Trophoblast cell (in vitro differentiated cells and primary cell): ENCODE data around the gene SPATA24.

ENCODE experiments used
- DNase-seq, 2 donors: peaks; one replicate each; pipeline ENCODE4 v3.0.0-alpha.2; 2016
- H2AFZ ChIP-seq: 2 replicates; pipeline ENCODE4 v1.6.1; 2013; ENCODE audit warnings: low read length, moderate library complexity, mild to moderate bottlenecking; ENCODE audit not compliant: insufficient read depth, poor library complexity
- H2AK5ac ChIP-seq: 2 replicates; pipeline ENCODE4 v1.6.1; 2013; ENCODE audit warnings: mild to moderate bottlenecking, low read length
- H2BK120ac ChIP-seq: 2 replicates; pipeline ENCODE4 v1.6.1; 2013; ENCODE audit warnings: low read length, mild to moderate bottlenecking, moderate library complexity; ENCODE audit not compliant: insufficient read depth, poor library complexity
- H2BK12ac ChIP-seq: 2 replicates; pipeline ENCODE4 v1.6.1; 2013; ENCODE audit warnings: mild to moderate bottlenecking, low read length, moderate library complexity
- H2BK5ac ChIP-seq: 2 replicates; pipeline ENCODE4 v1.6.1; 2013; ENCODE audit warnings: low read length, low read depth, moderate library complexity, mild to moderate bottlenecking; ENCODE audit not compliant: poor library complexity
- H3K14ac ChIP-seq: 2 replicates; pipeline ENCODE4 v1.6.1; 2013; ENCODE audit warnings: mild to moderate bottlenecking, low read length
- H3K18ac ChIP-seq: 2 replicates; pipeline ENCODE4 v1.6.1; 2013; ENCODE audit warnings: mild to moderate bottlenecking, low read length
- H3K23ac ChIP-seq: 2 replicates; pipeline ENCODE4 v1.6.1; 2013; ENCODE audit warnings: low read length
- H3K27ac ChIP-seq: 2 replicates; pipeline ENCODE4 v1.5.1; 2013; ENCODE audit warnings: low read depth, mild to moderate bottlenecking, inconsistent platforms, low read length, moderate library complexity
- H3K27me3 ChIP-seq: 2 replicates; pipeline ENCODE4 v1.6.1; 2013; ENCODE audit warnings: inconsistent platforms, mild to moderate bottlenecking, low read length, moderate library complexity; ENCODE audit not compliant: insufficient read depth
- H3K36me3 ChIP-seq, 2 experiments: 1 replicate in 1 of 2; 2 replicates in 1 of 2; pipeline ENCODE4 v1.6.1; 2013; ENCODE audit warnings: low read length in 2 of 2, mild to moderate bottlenecking in 2 of 2, moderate library complexity in 1 of 2; ENCODE audit not compliant: insufficient read depth in 2 of 2, control insufficient read depth in 1 of 2
- H3K4ac ChIP-seq: 2 replicates; pipeline ENCODE4 v1.6.1; 2013; ENCODE audit warnings: low read depth, mild to moderate bottlenecking, low read length, moderate library complexity
- H3K4me1 ChIP-seq, 2 experiments: 1 replicate in 1 of 2; 2 replicates in 1 of 2; pipeline ENCODE4 v1.6.1; 2013; ENCODE audit warnings: low read length in 2 of 2, mild to moderate bottlenecking in 2 of 2, moderate library complexity in 1 of 2; ENCODE audit not compliant: insufficient read depth in 2 of 2, control insufficient read depth in 1 of 2
- H3K4me2 ChIP-seq: 2 replicates; pipeline ENCODE4 v1.6.1; 2013; ENCODE audit warnings: inconsistent platforms, mild to moderate bottlenecking, low read length, moderate library complexity
- H3K4me3 ChIP-seq: 2 replicates; pipeline ENCODE4 v1.5.1; 2013; ENCODE audit warnings: mild to moderate bottlenecking, low read depth, low read length, inconsistent platforms
- H3K79me1 ChIP-seq: one replicate; pipeline ENCODE4 v1.6.1; 2013; ENCODE audit warnings: low read length
- H3K79me2 ChIP-seq: 2 replicates; pipeline ENCODE4 v1.6.1; 2013; ENCODE audit warnings: low read length, mild to moderate bottlenecking; ENCODE audit not compliant: control insufficient read depth, insufficient read depth, poor library complexity
- H3K9ac ChIP-seq: 2 replicates; pipeline ENCODE4 v1.6.1; 2013; ENCODE audit warnings: mild to moderate bottlenecking, low read length
- H3K9me3 ChIP-seq: 2 replicates; pipeline ENCODE4 v1.6.1; 2013; ENCODE audit warnings: low read depth, mild to moderate bottlenecking, control low read depth, inconsistent platforms, low read length; ENCODE audit not compliant: insufficient read depth
- H4K12ac ChIP-seq: 2 replicates; pipeline ENCODE4 v1.6.1; 2013; ENCODE audit warnings: low read depth, mild to moderate bottlenecking, low read length, moderate library complexity
- H4K8ac ChIP-seq: 2 replicates; pipeline ENCODE4 v1.6.1; 2013; ENCODE audit warnings: low read depth, mild to moderate bottlenecking, low read length, moderate library complexity
- H4K91ac ChIP-seq: one replicate; pipeline ENCODE4 v1.6.1; 2013; ENCODE audit warnings: low read depth, mild to moderate bottlenecking, low read length, moderate library complexity
- WGBS: extraction: QIAGEN DNeasy Blood & Tissue Kit; methylation state at CpG from one replicate; pipeline ENCODE4 v1.1.7; 2013; ENCODE audit warnings: missing lambda C conversion rate; ENCODE audit not compliant: insufficient read length, insufficient coverage; ENCODE audit errors: extremely low coverage; 5-methylcytosine and 5-hydroxymethylcytosine counted together

SPATA24 gene

DNA sequence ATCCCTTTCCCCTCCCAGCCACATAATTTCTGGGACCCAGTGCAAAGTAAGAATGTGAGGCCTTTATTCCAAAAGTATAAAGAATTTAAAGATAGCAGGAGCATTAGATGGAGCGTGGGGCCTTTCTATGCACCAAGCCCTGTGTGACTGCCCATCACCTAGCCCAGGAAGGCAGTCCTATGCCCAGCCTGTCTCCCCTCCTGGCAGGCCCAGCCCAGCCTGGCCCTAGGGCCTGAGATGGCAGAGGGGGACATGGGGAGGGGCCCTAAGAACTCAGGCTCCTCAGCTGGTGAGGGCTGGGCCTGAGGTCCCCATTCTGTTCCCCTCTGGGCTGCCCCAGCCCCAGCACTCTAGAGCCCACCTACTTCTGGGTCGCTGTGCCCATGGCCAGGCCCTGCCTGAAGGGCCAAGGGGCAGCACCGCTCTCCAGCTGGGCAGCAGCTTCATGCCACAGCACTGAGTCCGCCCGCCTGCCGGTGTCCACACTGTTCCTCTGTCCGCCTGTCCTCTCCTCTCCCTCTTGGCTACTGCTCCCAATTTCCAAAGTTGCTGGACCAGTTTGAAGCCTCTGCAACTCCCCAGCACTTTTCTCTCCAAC, 19.8 kb downstream of the SPATA24 start:
- no peaks in the 10 kb centered on the region for H3K36me3 ChIP-seq
- DNase-seq = peak in 1 of 2 donors; percentile 22
- no CpG with 5 or more reads among the region's 7 CpGs for WGBS

DNA sequence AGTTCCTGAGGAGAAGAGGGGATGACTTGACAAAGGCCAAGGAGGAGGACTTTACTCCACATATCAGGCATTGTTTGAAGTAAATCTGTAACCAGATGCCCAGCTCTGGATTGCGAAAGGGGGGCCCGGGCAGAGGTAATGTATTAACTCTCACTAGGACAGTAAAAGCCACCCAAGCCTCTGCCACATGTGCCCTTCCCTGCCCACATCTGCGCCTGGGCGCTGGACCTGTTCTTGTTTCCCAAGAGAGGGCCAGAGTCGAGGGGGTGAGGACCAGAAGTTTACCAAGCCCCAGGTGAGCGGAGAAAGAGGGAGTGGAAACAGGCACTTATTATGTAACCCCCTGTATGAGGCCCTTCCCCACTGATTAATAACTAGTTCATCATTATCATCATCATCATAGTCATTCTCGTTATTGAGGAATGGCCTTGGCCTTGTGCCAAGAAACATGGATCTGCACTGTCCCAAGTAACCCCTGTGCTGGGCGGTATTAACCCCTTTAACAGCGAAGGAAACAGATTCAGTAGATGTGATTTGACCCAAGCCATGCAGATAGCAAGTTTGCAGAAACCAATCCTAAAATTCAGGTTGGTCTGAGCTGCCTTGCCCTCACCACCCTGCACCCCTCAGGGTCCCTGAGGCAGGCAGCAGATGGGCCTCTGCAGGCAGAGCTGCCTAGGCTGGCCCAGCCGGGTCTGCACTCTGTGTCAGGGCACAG, 20.5 kb downstream of the SPATA24 start, which contains the start of gene SLC23A1:
Gene SLC23A1, minus strand, starts transcription at position 23 of the 718 bp plus-strand sequence. CDS start 44 bp downstream, outside the sequence.
- Histone ChIP-seq H3K23ac (no peak within 1 kb of the TSS), H2BK5ac (no peak within 1 kb of the TSS), H4K8ac (no peak within 1 kb of the TSS), H3K79me1 (peaks cover 5% of the 10 kb centered on the region), H3K79me2 (no peaks in the 10 kb centered on the region), H3K4me3 (no peak within 1 kb of the TSS), H3K4me1 (peaks cover 5 to 17% of the 10 kb centered on the region in 2 experiments), H4K91ac (peak within 1 kb of the TSS; percentile 33), H3K14ac (no peak within 1 kb of the TSS), H2BK12ac (no peak within 1 kb of the TSS), H3K27me3 (no peaks in the 10 kb centered on the region), H3K27ac (no peak within 1 kb of the TSS), H4K12ac (no peak within 1 kb of the TSS), H3K4ac (no peak within 1 kb of the TSS), H2AK5ac (no peak within 1 kb of the TSS), H3K9ac (no peak within 1 kb of the TSS), H2BK120ac (no peak within 1 kb of the TSS), H3K9me3 (no peaks in the 10 kb centered on the region), H3K18ac (no peak within 1 kb of the TSS), H3K36me3 (no peaks in the 10 kb centered on the region), H2AFZ (no peak within 1 kb of the TSS), H3K4me2 (no peak within 1 kb of the TSS)
- peak in 1 of 2 donors; percentile 29 for DNase-seq
- WGBS = no CpG with 5 or more reads among the region's 10 CpGs

More for the DNA sequence above, 19.8 kb downstream of the SPATA24 start:
- Histone ChIP-seq H3K4me3 (no peak overlapping the region), H3K79me2 (no peaks in the 10 kb centered on the region), H3K14ac (no peak overlapping the region), H2BK12ac (no peak overlapping the region), H3K27ac (no peak overlapping the region), H2BK5ac (no peak overlapping the region), H4K12ac (no peak overlapping the region), H2AFZ (no peak overlapping the region), H3K9me3 (no peaks in the 10 kb centered on the region), H3K9ac (no peak overlapping the region), H3K18ac (no peak overlapping the region), H3K4me2 (no peak overlapping the region), H2AK5ac (no peak overlapping the region), H4K8ac (no peak overlapping the region), H3K23ac (no peak overlapping the region), H3K27me3 (no peaks in the 10 kb centered on the region), H3K4me1 (peaks cover 5 to 17% of the 10 kb centered on the region in 2 experiments), H3K79me1 (peaks cover 5% of the 10 kb centered on the region), H4K91ac (peak overlapping the region; percentile 59), H3K4ac (no peak overlapping the region), H2BK120ac (no peak overlapping the region)

DNA sequence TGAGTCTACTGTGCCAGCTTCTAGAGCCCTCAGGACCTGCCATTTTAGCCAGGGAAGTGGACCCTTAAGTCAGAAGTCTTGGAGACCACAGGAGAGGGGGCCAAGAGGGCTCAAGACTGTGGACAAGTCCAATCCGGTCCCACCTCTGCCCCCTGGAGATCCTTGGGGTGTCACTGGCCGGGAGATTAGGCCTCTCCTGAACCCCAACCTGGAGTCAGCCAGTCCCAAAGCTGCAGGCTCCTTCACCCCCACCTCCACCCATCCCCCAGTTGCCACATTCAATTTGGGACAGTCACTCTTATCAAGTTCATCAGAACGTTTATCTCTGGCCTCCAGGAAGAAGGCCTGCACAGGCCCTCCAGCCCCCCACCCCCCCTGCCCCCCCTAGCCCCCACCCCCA, 21.1 kb downstream of the SPATA24 start:
- no peak overlapping the region for H3K4me2 ChIP-seq
- no peak overlapping the region for H3K27ac ChIP-seq
- H3K18ac ChIP-seq = no peak overlapping the region
- H3K4me3 ChIP-seq = no peak overlapping the region
- no peak overlapping the region for H3K14ac ChIP-seq
- H2AK5ac ChIP-seq = no peak overlapping the region
- no peak overlapping the region for H2BK120ac ChIP-seq
- no peak overlapping the region for H2BK5ac ChIP-seq
- no peak overlapping the region for H4K12ac ChIP-seq
- no peak overlapping the region for H3K23ac ChIP-seq
- H3K79me2 ChIP-seq = no peaks in the 10 kb centered on the region
- no CpG with 5 or more reads among the region's 3 CpGs for WGBS
- H3K27me3 ChIP-seq = no peaks in the 10 kb centered on the region
- no peak for DNase-seq
- H3K36me3 ChIP-seq = peaks cover 0 to 3% of the 10 kb centered on the region in 2 experiments
- H2AFZ ChIP-seq = no peak overlapping the region
- peak overlapping the region; percentile 7 for H4K91ac ChIP-seq
- peaks cover 5% of the 10 kb centered on the region for H3K79me1 ChIP-seq
- H3K4ac ChIP-seq = no peak overlapping the region
- peaks cover 5 to 15% of the 10 kb centered on the region in 2 experiments for H3K4me1 ChIP-seq
- no peak overlapping the region for H3K9ac ChIP-seq
- no peak overlapping the region for H2BK12ac ChIP-seq
- no peaks in the 10 kb centered on the region for H3K9me3 ChIP-seq
- no peak overlapping the region for H4K8ac ChIP-seq

DNA sequence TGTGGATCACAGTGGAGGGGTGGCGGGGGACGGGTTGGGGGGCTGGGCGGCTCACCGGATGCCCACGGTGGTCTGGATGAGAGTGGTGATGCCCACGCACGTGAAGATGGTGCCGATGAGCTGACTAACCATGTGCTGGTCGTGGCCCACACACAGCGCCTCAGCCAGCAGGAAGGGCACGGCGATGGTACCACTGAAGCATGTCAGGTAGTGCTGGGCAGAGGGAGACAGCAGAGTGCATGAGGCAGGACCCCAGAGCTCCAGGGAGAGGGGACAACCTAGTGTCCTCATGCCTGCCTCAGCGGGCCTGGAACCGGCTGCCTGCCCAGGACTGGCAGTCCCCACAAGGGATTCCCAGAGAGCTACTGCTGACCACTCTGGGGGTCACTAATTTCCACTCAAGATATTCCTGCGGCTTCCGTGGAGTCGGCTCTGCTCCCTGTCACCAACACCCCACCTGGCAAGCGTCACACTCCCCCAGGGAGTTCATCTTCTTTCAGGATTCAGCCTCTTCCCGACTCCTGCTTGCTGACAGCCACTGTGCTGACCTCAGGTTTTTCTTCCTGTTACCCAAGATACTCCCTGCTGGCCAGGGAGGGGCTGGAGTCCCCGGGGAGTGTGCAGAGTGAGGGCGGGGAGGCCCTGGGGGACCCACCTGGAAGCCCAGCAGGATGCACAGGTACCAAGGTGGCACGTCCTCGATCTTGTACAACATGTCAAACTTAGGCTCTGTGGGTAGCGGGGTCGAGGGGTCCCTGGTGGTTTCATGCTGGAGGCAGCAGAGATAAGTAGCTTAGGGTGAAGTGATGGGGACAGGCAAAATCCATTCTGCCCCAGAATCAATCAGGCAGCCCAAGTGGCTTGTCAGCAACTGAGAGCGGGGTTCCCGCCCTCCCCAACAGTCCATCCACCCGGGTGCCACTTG, 21.8 kb downstream of the SPATA24 start:
- H3K4ac ChIP-seq = no peak overlapping the region
- no peak for DNase-seq
- H3K4me1 ChIP-seq = peaks cover 5 to 13% of the 10 kb centered on the region in 2 experiments
- H4K8ac ChIP-seq = no peak overlapping the region
- H2AFZ ChIP-seq = no peak overlapping the region
- H3K18ac ChIP-seq = no peak overlapping the region
- no peak overlapping the region for H3K23ac ChIP-seq
- WGBS = no CpG with 5 or more reads among the region's 28 CpGs
- no peak overlapping the region for H2AK5ac ChIP-seq
- H3K4me3 ChIP-seq = no peak overlapping the region
- H3K36me3 ChIP-seq = peaks cover 3% of the 10 kb centered on the region in 2 experiments
- H3K27ac ChIP-seq = no peak overlapping the region
- H2BK120ac ChIP-seq = no peak overlapping the region
- no peak overlapping the region for H3K9ac ChIP-seq
- no peak overlapping the region for H3K4me2 ChIP-seq
- H3K27me3 ChIP-seq = no peaks in the 10 kb centered on the region
- H2BK12ac ChIP-seq = no peak overlapping the region
- no peak overlapping the region for H2BK5ac ChIP-seq
- no peak overlapping the region for H3K14ac ChIP-seq
- H4K91ac ChIP-seq = no peak overlapping the region
- H4K12ac ChIP-seq = no peak overlapping the region
- H3K79me2 ChIP-seq = no peaks in the 10 kb centered on the region
- no peaks in the 10 kb centered on the region for H3K9me3 ChIP-seq
- peaks cover 5% of the 10 kb centered on the region for H3K79me1 ChIP-seq
